ENCODE measurements around the gene FAP. TPM values are rescaled to one million over a fixed set of nuclear protein-coding genes. Genes with fewer than 3 reads are reported as not detected.

FAP gene
- total RNA-seq, 1 donor from 2014 or later = not detected

DNA sequence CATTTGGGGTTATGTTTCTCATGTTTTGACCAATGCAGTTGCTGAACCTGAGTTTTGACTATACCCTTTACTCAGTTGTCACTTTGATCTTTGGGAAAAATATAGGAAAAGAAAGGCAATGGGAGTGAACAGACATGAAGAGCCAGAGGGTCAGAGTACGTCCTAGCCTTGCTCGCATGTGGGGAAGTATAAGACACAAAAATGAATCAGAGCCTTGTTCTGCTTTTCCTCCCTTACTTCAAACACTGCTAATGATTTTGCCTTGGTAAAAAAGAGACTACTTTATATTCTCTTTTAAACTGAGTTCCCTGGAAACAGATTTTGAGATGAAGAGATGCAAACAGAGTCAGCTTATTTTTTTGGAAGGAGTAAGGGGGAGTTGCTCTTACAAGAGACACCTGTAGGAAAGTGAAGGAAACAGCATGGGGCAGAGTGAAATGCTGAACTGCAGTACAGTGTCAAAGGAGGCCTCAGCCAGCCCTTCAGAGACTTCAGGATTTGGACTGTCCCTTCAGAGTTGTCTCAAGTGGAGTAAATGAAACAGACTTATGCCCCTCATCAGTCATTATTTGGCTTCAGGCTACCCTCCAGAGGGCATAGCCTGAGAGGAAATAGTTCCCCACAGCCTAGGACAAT lies 11.1 kb upstream of the FAP start:
- Mint-ChIP-seq H3K4me1 (peaks cover 3% of the 10 kb centered on the region), H3K9me3 (no peaks in the 10 kb centered on the region)

GRCh38 chr2:162253435-162253834 lies 10.2 kb upstream of the FAP start:
- no peaks in the 10 kb centered on the region for H3K36me3 Mint-ChIP-seq (ENCODE audit: low read depth)
- H3K9me3 Mint-ChIP-seq = no peaks in the 10 kb centered on the region
- intact Hi-C loops (cut with micrococcal nuclease) = no loop called here
- DNase-seq = no peak
- no peak overlapping the region for H3K27ac Mint-ChIP-seq
- peaks cover 27% of the 10 kb centered on the region for H3K27me3 Mint-ChIP-seq
- H3K4me1 Mint-ChIP-seq = peaks cover 3% of the 10 kb centered on the region
- H3K4me3 Mint-ChIP-seq = no peak overlapping the region

More for the DNA sequence above, 11.1 kb upstream of the FAP start:
- no peak overlapping the region for H3K27ac Mint-ChIP-seq
- DNase-seq = no peak
- peaks cover 25% of the 10 kb centered on the region for H3K27me3 Mint-ChIP-seq
- intact Hi-C loops (cut with micrococcal nuclease) = no loop called here
- no peaks in the 10 kb centered on the region for H3K36me3 Mint-ChIP-seq (ENCODE audit: low read depth)
- H3K4me3 Mint-ChIP-seq = no peak overlapping the region

DNA sequence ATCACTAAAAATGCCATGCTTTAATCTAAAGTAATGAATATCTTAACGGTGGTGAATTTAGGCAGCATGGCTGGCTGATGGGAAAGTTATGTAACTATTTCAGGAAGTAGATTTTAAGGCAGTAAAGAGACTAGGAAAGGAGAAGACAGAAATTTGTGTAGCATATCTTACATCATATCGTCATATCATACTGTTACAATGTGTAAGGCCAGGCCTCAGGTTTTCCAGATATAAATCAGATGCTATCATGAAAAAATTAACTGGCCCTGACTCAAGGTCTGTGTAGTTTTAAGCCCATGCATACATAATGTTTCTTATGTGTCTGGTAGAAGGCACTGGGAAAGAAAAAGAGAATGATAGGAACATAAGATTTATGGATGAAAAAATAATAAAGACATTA lies 8.9 kb upstream of the FAP start:
- Mint-ChIP-seq H3K9me3 (no peaks in the 10 kb centered on the region), H3K4me1 (no peaks in the 10 kb centered on the region), H3K27ac (no peak overlapping the region), H3K27me3 (peaks cover 30% of the 10 kb centered on the region), H3K36me3 (ENCODE audit: low read depth) (no peaks in the 10 kb centered on the region), H3K4me3 (no peak overlapping the region)
- intact Hi-C loops (cut with micrococcal nuclease) = no loop called here
- no peak for DNase-seq

DNA sequence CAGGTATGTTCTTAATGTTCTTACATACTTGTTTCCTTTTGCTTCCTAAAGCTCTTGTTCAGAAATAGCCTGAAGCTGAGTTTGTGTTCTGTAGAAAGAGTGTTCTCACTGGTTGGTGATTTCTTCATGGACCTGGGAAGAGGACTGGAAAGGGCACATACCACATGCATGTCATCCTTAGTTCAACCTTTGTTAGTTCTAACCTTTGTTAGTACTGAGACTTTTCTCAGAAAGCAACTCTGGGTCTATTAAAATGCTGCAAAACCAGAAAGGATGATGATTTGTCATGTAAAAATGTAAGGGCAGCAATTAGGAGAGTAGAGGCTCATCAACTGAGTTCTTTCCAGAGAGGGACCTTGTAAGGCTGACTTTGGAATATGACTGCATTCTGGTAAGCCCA lies 2.5 kb upstream of the FAP start:
- intact Hi-C loops (cut with micrococcal nuclease) = no loop called here
- Mint-ChIP-seq H3K4me1 (no peaks in the 10 kb centered on the region), H3K4me3 (no peak overlapping the region), H3K27me3 (peaks cover 60% of the 10 kb centered on the region), H3K9me3 (no peaks in the 10 kb centered on the region), H3K27ac (no peak overlapping the region), H3K36me3 (ENCODE audit: low read depth) (no peaks in the 10 kb centered on the region)
- DNase-seq = no peak

DNA sequence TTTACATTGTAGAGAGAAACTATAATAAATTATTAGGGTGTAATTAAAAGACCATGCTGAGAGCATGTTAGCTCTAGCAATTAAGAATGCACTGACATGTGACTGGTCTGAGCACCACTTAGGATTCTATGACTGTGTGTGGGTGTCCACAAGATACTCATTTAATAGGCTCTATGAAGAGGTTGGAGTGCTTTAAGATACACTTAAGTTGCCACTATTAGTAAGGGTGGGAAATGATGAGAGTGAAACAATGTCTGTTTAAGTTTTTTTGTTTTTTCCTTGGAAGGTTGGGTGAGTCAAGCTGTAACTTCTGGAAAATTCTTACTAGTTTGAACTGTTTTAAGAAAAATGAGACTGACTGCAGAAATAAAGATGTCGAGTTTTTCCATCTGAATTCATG lies 1.8 kb upstream of the FAP start:
- Mint-ChIP-seq H3K36me3 (ENCODE audit: low read depth) (no peaks in the 10 kb centered on the region), H3K27ac (no peak overlapping the region), H3K4me1 (no peaks in the 10 kb centered on the region), H3K27me3 (peaks cover 61% of the 10 kb centered on the region), H3K4me3 (no peak overlapping the region), H3K9me3 (no peaks in the 10 kb centered on the region)
- DNase-seq = no peak
- intact Hi-C loops (cut with micrococcal nuclease) = no loop called here

DNA sequence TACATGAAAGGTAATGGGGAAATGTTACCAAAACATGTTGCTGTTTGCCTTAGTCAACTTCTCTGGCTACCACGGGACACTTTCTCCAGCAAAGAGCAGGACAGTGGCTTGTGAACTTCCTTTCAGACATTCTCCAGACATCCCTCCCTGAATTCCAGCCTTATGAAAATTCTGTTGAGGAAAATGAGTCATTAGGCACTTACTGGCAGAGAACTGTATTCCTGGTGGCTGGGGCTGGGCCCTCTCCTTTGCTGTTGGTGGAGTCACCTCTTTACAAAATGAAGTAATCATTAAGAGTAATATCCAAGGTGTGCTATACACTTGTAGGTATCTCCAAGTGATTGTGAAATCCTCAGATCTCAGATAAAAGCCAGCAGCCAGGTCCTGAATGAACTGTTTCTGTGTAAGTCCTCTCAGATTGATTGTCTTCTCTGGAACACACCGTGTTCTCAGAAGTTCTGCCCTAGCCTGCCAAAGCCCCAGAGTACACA lies 1.3 kb upstream of the FAP start:
- intact Hi-C loops (cut with micrococcal nuclease) = no loop called here
- H3K4me1 Mint-ChIP-seq = no peaks in the 10 kb centered on the region
- no peak overlapping the region for H3K27ac Mint-ChIP-seq
- H3K27me3 Mint-ChIP-seq = peaks cover 64% of the 10 kb centered on the region
- DNase-seq = no peak
- H3K36me3 Mint-ChIP-seq (ENCODE audit: low read depth) = no peaks in the 10 kb centered on the region
- no peaks in the 10 kb centered on the region for H3K9me3 Mint-ChIP-seq
- no peak overlapping the region for H3K4me3 Mint-ChIP-seq

DNA sequence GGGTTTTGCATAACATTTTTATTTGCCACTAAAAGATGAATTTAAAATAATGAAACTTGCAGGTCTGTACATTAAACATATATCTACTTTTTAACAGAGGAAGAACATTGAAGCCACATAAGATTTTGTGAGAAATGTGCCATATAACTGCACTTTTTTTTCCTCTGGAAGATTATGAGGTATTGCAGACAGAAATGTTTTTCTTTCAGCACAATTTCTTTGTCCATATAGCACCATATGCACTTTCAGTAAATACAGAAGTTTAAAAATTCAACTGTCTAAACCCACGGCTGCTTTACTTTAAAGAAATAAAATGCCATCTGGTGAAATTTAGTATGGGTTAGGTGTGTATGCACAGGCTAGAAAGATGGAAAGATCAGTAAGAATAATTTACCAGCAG lies 470 bp upstream of the FAP start:
- Mint-ChIP-seq H3K9me3 (no peaks in the 10 kb centered on the region), H3K4me1 (no peaks in the 10 kb centered on the region), H3K27ac (no peak overlapping the region), H3K36me3 (ENCODE audit: low read depth) (no peaks in the 10 kb centered on the region), H3K4me3 (no peak overlapping the region), H3K27me3 (peaks cover 65% of the 10 kb centered on the region)
- intact Hi-C loops (cut with micrococcal nuclease) = no loop called here
- no peak for DNase-seq

DNA sequence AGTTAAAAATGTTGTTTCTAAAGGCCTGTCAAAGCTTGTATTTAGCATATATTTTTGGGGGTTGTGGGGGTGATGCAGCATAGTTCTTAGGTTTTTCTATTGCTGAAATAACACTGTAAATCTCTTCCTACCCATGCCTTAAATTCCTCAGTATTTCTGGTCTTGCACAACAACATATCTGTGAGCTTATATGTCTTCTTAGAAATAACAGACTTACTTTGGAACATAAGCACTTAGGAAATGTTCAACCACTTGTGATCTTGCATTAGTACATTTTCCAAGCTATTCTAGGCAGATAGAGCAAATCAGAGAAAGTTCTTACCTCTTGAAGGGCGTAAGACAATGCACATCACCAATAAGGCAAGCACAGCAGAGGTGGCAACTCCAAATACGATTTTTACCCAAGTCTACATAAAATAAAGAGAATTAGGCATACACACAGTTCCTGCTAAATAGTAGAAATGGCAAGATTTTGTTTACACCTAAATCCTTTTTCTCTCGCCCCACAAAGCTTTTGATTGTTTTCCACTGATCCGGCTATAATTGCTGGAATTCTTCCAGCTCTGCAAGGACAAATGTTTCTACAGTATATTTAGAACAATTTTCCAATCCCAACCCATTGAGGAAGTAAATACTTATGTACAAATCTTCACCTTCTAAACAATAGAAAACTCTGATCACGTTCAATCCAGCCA lies 512 bp downstream of the FAP start:
- Mint-ChIP-seq H3K36me3 (ENCODE audit: low read depth) (no peaks in the 10 kb centered on the region), H3K27me3 (peaks cover 62% of the 10 kb centered on the region), H3K9me3 (no peaks in the 10 kb centered on the region), H3K4me3 (no peak overlapping the region), H3K27ac (no peak overlapping the region), H3K4me1 (no peaks in the 10 kb centered on the region)
- intact Hi-C loops (cut with micrococcal nuclease) = no loop called here
- no peak for DNase-seq

- no peaks in the 10 kb centered on the region for H3K9me3 Mint-ChIP-seq
- intact Hi-C loops (cut with micrococcal nuclease) = no loop called here
- H3K4me3 Mint-ChIP-seq = no peak overlapping the region
- no peak for DNase-seq
- no peak overlapping the region for H3K27ac Mint-ChIP-seq
- H3K4me1 Mint-ChIP-seq = no peaks in the 10 kb centered on the region
- peaks cover 55% of the 10 kb centered on the region for H3K27me3 Mint-ChIP-seq
- no peaks in the 10 kb centered on the region for H3K36me3 Mint-ChIP-seq (ENCODE audit: low read depth)
Observed at GRCh38 chr2:162241571-162241970, 1.7 kb downstream of the FAP start.

DNA sequence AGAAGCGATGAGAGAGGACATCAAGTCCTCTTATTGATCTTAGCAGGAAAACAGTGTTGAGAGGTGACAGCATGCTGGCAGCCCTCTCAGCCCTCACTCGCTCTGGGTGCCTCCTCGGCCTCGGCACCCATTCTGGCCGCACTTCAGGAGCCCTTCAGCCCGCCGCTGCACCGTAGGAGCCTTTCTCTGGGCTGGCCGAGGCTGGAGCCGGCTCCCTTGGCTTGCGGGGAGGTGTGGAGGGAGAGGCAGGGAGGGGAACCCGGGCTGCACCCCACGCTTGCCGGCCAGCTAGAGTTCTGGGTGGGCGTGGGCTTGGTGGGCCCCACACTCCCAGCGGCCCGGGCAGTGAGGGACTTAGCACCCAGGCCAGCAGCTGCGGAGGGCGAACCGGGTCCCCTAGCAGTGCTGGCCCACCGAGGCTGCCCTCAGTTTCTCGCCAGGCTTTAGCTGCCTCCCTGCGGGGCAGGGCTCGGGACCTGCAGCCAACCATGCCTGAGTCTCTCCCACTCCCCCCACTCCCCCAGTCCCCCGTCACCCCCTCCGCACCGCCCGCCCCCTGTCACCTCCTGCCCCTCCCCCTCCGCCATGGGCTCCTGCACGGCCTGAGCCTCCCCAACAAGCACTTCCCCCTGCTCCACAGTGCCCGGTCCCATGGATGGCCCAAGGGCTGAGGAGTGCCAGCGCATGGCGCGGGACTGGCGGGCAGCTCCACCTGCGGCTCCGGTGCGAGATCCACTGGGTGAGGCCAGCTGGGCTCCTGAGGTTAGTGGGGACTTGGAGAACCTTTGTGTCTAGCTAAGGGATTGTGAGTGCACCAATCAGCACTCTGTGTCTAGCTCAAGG lies 8.4 kb downstream of the FAP start:
- no peaks in the 10 kb centered on the region for H3K36me3 Mint-ChIP-seq (ENCODE audit: low read depth)
- no peaks in the 10 kb centered on the region for H3K9me3 Mint-ChIP-seq
- intact Hi-C loops (cut with micrococcal nuclease) = no loop called here
- no peaks in the 10 kb centered on the region for H3K4me1 Mint-ChIP-seq
- no peak overlapping the region for H3K4me3 Mint-ChIP-seq
- no peak overlapping the region for H3K27ac Mint-ChIP-seq
- H3K27me3 Mint-ChIP-seq = peaks cover 29% of the 10 kb centered on the region
- DNase-seq = no peak

DNA sequence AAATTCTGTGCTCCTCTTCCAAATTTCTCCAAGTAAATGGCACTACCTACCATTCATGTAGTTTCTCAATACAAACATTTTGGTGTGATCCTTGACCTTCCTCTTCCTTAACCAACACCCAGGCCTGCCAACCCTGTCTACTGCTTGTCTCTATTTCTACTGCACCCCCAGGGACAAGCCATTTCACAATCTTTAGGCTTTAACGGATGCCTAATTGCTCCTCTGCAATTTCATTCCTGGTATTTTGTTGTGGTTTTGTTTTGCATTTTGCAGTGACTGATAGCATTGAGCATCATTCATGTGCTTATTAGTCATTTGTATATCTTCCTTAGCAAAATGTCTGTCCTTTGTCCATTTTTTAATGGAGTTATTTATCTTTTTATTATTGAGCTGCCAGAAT lies 10.0 kb downstream of the FAP start:
- DNase-seq = no peak
- H3K36me3 Mint-ChIP-seq (ENCODE audit: low read depth) = no peaks in the 10 kb centered on the region
- H3K9me3 Mint-ChIP-seq = no peaks in the 10 kb centered on the region
- no peaks in the 10 kb centered on the region for H3K4me1 Mint-ChIP-seq
- H3K27me3 Mint-ChIP-seq = peaks cover 24% of the 10 kb centered on the region
- H3K27ac Mint-ChIP-seq = no peak overlapping the region
- intact Hi-C loops (cut with micrococcal nuclease) = no loop called here
- H3K4me3 Mint-ChIP-seq = no peak overlapping the region

GRCh38 chr2:162232671-162233070 lies 10.6 kb downstream of the FAP start:
- no peak for DNase-seq
- H3K27me3 Mint-ChIP-seq = peaks cover 26% of the 10 kb centered on the region
- H3K4me3 Mint-ChIP-seq = no peak overlapping the region
- intact Hi-C loops (cut with micrococcal nuclease) = no loop called here
- no peak overlapping the region for H3K27ac Mint-ChIP-seq
- H3K9me3 Mint-ChIP-seq = no peaks in the 10 kb centered on the region
- H3K4me1 Mint-ChIP-seq = no peaks in the 10 kb centered on the region
- no peaks in the 10 kb centered on the region for H3K36me3 Mint-ChIP-seq (ENCODE audit: low read depth)

- H3K27me3 Mint-ChIP-seq = peaks cover 32% of the 10 kb centered on the region
- H3K4me1 Mint-ChIP-seq = no peaks in the 10 kb centered on the region
- H3K9me3 Mint-ChIP-seq = no peaks in the 10 kb centered on the region
- no peaks in the 10 kb centered on the region for H3K36me3 Mint-ChIP-seq (ENCODE audit: low read depth)
- H3K4me3 Mint-ChIP-seq = no peak overlapping the region
- H3K27ac Mint-ChIP-seq = no peak overlapping the region
- no peak for DNase-seq
- intact Hi-C loops (cut with micrococcal nuclease) = no loop called here
Observed at GRCh38 chr2:162232027-162232426, 11.2 kb downstream of the FAP start.

DNA sequence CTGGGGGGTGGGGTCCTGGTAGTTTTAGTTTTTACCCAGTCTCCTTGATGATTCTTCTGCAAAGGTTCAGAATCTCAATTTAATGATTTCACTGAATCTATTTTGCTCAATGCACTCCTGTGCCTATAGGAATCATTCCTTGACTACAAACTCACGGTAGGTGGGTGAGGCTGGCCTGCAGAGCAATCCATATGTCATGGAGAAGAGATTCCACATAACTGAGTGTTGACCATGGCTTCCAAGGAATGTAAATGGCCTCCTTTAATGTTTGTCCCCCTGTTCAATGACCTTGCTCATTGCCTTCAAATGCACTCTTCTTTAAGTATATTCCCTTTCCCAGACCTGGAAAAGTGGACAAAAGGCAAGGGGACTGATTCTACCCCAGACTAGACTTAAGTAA lies 12.5 kb downstream of the FAP start:
- Mint-ChIP-seq H3K4me1 (no peaks in the 10 kb centered on the region), H3K27me3 (peaks cover 39% of the 10 kb centered on the region), H3K36me3 (ENCODE audit: low read depth) (no peaks in the 10 kb centered on the region), H3K9me3 (no peaks in the 10 kb centered on the region), H3K27ac (no peak overlapping the region), H3K4me3 (no peak overlapping the region)
- intact Hi-C loops (cut with micrococcal nuclease) = no loop called here
- DNase-seq = no peak
